Measurements from ENCODE around the gene ZNF629.

The ZNF629 gene

GRCh38 chr16:30766933-30767284, 20.1 kb downstream of the ZNF629 start:
- TF ChIP-seq POLR2AphosphoS5 (IDR thresholded peaks at IDR 0.05; ENCODE audit: low read depth, low read length) (no peak), TAF1 (IDR thresholded peaks at IDR 0.05; ENCODE audit: borderline replicate concordance, insufficient read depth, low read length) (no peak), SIN3A (IDR thresholded peaks at IDR 0.05; ENCODE audit: borderline replicate concordance, insufficient read depth, low read length) (no peak), FOXP2 (optimal IDR thresholded peaks at IDR 0.05; ENCODE audit: borderline replicate concordance, extremely low read depth, extremely low read length, insufficient read depth) (no peak), REST (IDR thresholded peaks at IDR 0.05; ENCODE audit: insufficient read depth in 1 of 2, low read depth in 2 of 2, low read length in 2 of 2) (no peak)

GRCh38 chr16:30766206-30766932, 20.6 kb downstream of the ZNF629 start:
- TF ChIP-seq REST (IDR thresholded peaks at IDR 0.05; ENCODE audit: insufficient read depth in 1 of 2, low read depth in 2 of 2, low read length in 2 of 2) (no peak), SIN3A (IDR thresholded peaks at IDR 0.05; ENCODE audit: borderline replicate concordance, insufficient read depth, low read length) (no peak), POLR2AphosphoS5 (IDR thresholded peaks at IDR 0.05; ENCODE audit: low read depth, low read length) (no peak; the same call in 1 of the 2 replicates), TAF1 (IDR thresholded peaks at IDR 0.05; ENCODE audit: borderline replicate concordance, insufficient read depth, low read length) (no peak), FOXP2 (optimal IDR thresholded peaks at IDR 0.05; ENCODE audit: borderline replicate concordance, extremely low read depth, extremely low read length, insufficient read depth) (no peak)

- TF ChIP-seq REST (IDR thresholded peaks at IDR 0.05; ENCODE audit: insufficient read depth in 1 of 2, low read depth in 2 of 2, low read length in 2 of 2): no peak
- no peak for TF ChIP-seq FOXP2 (optimal IDR thresholded peaks at IDR 0.05; ENCODE audit: borderline replicate concordance, extremely low read depth, extremely low read length, insufficient read depth)
- no peak for TF ChIP-seq SIN3A (IDR thresholded peaks at IDR 0.05; ENCODE audit: borderline replicate concordance, insufficient read depth, low read length)
- TF ChIP-seq POLR2AphosphoS5 (IDR thresholded peaks at IDR 0.05; ENCODE audit: low read depth, low read length): no peak
- TF ChIP-seq TAF1 (IDR thresholded peaks at IDR 0.05; ENCODE audit: borderline replicate concordance, insufficient read depth, low read length): no peak
Observed at GRCh38 chr16:30764816-30765465, 22.1 kb downstream of the ZNF629 start.

- TF ChIP-seq TAF1 (IDR thresholded peaks at IDR 0.05; ENCODE audit: borderline replicate concordance, insufficient read depth, low read length) (no peak), POLR2AphosphoS5 (IDR thresholded peaks at IDR 0.05; ENCODE audit: low read depth, low read length) (no peak), REST (IDR thresholded peaks at IDR 0.05; ENCODE audit: insufficient read depth in 1 of 2, low read depth in 2 of 2, low read length in 2 of 2) (no peak), FOXP2 (optimal IDR thresholded peaks at IDR 0.05; ENCODE audit: borderline replicate concordance, extremely low read depth, extremely low read length, insufficient read depth) (no peak), SIN3A (IDR thresholded peaks at IDR 0.05; ENCODE audit: borderline replicate concordance, insufficient read depth, low read length) (no peak)
Observed at GRCh38 chr16:30764086-30764485, 22.9 kb downstream of the ZNF629 start.

Measured in PFSK-1 (cell line).